Skin of body (tissue), 2 donors: ENCODE measurements around the gene DGCR6. TPM values are rescaled to one million over a fixed set of nuclear protein-coding genes. Genes with fewer than 3 reads are reported as not detected.
"Not testable (repeated sequence)": the region's sequence is repeated elsewhere in the genome, so short reads cannot be mapped to it uniquely, and the experiment has no call there.

ENCODE experiments used
- DNase-seq: peaks from one replicate; lab custom pipeline; 2025; lab: John Stamatoyannopoulos, UW
- total RNA-seq: library from RNA; depleted of rRNA; stranded (reverse); fragments of >200 nt; gene quantifications from one replicate; pipeline ENCODE4 v1.2.3, GENCODE V29; 2014

Gene DGCR6
- total RNA-seq, 1 donor from 2014 or later: 3.2 TPM

- DNase-seq: no peak
These were observed 23.3 kb downstream of the DGCR6 start for GRCh38 chr22:18929459-18929858.

- no peak for DNase-seq
These were observed 26.0 kb downstream of the DGCR6 start for GRCh38 chr22:18931905-18932652.

GRCh38 chr22:18933914-18934313 is 27.8 kb downstream of the DGCR6 start:
- DNase-seq: no peak

- DNase-seq: not testable (repeated sequence)
These were observed 28.6 kb downstream of the DGCR6 start for GRCh38 chr22:18934688-18935087.

GRCh38 chr22:18935889-18936529 is 29.9 kb downstream of the DGCR6 start, which contains the start of gene PRODH:
Gene PRODH, minus strand, starts transcription at chr22:18936293. Its CDS starts 6 bp downstream, at chr22:18936287.
- DNase-seq: no peak

GRCh38 chr22:18938691-18939090 is 32.6 kb downstream of the DGCR6 start:
- not testable (repeated sequence) for DNase-seq

- DNase-seq: not testable (repeated sequence)
These were observed 41.0 kb downstream of the DGCR6 start for GRCh38 chr22:18947105-18947504.

GRCh38 chr22:18947905-18948304 is 41.8 kb downstream of the DGCR6 start:
- no peak for DNase-seq

DNA sequence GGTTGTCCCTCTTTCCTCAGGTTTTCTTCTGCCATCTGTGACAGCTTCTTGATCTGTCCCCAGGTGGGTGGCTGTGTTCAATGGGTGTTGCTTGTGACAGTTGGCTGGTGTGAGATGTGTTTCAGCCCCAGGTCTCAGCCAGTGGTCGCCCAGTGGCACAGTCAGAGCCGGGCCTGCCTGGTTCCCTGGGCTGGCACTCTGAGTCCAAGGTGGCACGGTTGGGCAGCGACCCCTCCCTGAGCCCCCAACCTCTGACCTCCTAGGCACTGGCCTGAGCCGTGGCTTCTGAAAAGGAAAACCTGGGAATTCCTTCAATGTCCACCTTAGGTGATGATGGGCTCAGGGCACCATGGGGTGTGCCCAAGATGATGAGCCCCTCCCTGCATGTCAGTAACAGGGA is 44.0 kb downstream of the DGCR6 start:
- no peak for DNase-seq

GRCh38 chr22:18952022-18952421 is 45.9 kb downstream of the DGCR6 start:
- DNase-seq: no peak

GRCh38 chr22:18953128-18953527 is 47.0 kb downstream of the DGCR6 start:
- not testable (repeated sequence) for DNase-seq

DNA sequence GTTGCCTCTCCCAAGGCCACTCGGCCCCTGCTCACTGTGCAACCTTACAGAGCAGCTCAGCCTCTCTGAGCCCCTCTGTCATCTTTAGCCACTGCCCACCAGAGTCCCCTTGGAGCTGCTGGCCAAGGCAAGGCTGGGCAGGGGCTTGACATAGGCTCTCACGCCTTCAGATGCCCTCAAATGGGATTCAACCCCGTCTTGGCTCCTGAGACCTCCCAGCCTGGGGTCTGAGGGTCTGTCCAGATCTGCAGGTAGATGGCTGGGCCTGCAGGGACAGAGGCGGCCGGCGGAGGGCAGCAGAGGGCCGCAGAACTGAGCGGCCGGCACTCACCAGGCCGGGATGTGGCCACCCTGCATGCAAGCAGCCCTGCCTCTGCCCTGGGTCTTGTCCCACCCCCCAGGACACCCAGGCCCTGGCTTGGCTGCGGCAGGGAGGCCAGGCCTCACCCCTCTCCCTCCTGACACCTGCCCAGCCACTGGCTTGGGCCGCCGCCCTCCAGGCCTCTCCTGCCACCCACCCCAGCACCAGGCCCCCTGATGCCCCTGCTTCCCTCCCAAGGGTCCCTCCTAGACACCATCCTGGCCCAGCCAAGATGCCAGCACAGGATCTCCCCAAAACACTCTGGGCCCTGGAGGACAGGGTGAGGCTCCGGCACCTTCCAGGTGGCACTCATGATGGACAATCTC is 48.3 kb downstream of the DGCR6 start:
- DNase-seq: not testable (repeated sequence)

DNA sequence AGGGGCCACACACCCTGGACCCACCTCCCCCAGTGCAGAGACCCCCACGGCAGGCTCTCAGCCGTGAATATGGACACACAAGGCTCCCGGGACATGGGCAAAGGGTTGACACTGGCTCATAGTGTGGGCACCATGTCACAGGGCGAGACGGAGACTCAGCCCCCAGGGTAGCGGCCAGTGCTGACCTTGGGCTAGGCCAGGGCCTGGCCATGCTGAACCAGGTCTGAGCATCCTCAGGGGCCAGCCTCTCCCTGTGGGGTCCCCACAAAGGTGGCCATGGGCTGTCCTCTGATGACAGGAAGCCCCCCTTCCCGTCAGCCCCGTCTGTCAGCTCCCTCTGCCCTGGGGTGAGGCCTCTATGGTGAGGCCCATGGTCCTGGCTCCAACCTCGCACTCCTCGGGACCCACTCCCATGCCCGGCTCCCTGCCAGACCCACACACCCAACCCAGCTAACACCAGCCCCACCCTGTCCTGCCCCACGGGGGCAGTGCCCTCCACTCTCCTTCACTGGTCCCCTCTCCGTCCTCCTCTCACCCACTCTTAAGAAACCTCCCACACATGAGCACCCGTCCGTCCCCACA is 49.0 kb downstream of the DGCR6 start:
- DNase-seq: no peak

DNA sequence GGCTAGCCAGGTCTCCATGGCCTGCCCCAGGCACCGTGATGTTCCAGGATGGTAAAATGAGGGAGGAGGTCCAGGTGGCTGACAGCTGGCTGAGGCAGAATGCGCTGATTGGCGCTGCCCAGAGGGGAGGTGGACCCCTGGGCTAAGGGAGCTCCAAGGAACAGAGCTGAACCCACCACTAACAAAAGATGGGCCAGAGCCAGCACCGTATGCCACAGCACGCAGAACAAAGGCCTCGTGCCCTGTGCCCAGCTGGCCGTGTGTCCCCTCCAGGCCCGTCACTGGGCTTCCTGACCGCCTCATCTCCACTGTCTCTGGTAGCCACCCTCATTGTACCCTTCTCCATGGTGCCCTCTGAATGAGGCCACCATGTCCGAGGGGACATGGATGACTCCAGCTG is 49.6 kb downstream of the DGCR6 start:
- no peak for DNase-seq

- not testable (repeated sequence) for DNase-seq
These were observed 50.2 kb downstream of the DGCR6 start for GRCh38 chr22:18956121-18956895.

GRCh38 chr22:18956956-18957355 is 50.8 kb downstream of the DGCR6 start:
- DNase-seq: not testable (repeated sequence)

- not testable (repeated sequence) for DNase-seq
These were observed 51.7 kb downstream of the DGCR6 start for GRCh38 chr22:18957621-18958320.

GRCh38 chr22:18958321-18958705 is 52.2 kb downstream of the DGCR6 start:
- not testable (repeated sequence) for DNase-seq

GRCh38 chr22:18958738-18959137 is 52.6 kb downstream of the DGCR6 start:
- not testable (repeated sequence) for DNase-seq

DNA sequence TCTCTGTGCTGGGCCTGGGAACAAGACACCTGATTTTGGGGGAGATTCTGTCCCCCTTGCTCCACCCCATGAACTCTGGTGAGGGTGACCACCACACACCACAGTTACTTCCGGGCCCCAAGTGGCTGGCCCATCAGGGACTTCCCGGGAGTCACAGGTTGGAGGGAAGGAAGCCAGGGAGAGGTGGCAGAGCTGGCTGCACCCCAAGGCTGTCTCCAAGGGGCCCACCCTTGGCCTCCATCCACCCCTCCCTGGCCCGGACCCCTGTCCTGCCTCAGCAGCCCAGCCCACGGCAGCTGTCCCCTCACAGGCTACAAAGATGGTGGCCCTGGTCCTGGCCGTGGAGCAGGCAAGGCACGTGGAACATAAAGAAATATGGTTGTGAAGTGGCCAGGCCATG is 53.1 kb downstream of the DGCR6 start:
- DNase-seq: not testable (repeated sequence)
